HG03135 (cell line): ENCODE data around the gene HSD17B12.

ENCODE experiments used
- ATAC-seq: cut with Tn5 transposase; IDR thresholded peaks from one replicate; pipeline ENCODE4 v1.9.1; 2021; ENCODE audit warnings: mild to moderate bottlenecking, moderate library complexity; ENCODE audit not compliant: unreplicated experiment

The HSD17B12 gene

GRCh38 chr11:43687120-43687791 lies 6.7 kb downstream of the HSD17B12 start:
- ATAC-seq, result no peak

DNA sequence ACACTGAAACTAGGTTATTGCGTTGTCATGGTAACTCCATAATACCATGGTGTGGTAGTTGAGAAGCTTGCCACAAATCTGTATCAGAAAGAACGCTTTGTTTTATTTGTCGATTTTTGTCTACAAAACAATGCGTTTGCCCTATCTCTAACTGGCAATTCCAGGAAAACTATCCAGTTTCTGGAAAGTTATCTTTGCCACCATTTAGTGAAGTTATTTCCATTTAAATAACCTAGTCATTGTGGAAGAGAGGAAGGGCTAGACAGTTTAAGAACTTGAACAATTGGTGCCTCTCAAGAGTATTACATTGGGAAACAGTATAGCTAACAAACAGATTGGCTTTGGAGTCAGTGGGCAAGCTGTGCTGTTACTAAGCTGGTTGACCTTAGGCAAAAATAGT lies 7.9 kb downstream of the HSD17B12 start:
- ATAC-seq, result no peak

DNA sequence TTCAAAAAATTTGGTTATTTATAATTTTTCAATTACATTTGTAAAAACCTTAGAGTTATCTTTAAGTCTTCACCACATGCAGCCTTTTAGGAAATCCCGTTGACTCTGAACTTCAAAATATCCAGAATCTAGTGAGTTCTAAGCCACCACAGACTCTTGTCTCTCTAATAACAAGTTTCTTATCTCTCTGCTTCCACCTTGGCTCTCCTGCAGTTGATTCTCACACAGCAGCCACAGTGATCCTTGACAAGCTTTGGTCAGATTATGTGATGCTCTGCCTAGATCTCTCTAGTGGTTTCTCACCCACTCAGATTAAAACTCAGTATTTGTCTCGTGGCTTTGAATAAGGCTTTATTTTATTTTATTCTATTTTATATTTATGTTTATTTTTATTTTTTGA lies 8.6 kb downstream of the HSD17B12 start:
- no peak for ATAC-seq

GRCh38 chr11:43690929-43691725 lies 10.6 kb downstream of the HSD17B12 start:
- no peak for ATAC-seq

DNA sequence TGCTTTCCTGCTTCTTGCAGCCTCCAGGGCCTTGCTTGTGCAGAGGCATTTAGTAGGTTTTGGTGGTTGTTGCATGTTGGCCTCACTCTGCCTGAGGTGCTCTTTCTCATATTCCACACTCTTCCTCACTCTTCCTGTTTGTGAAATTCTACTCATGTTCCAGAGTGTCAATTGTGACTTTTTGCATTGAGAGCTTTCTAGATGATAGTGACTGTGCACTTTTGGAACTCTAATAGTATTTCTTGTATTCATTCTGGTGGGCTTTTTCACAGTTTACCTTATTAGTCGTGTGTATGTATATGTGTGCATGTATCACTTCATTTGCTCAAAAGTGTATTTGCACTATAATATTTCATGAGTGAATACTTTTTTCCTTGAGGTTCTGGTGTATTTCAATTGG lies 11.3 kb downstream of the HSD17B12 start:
- no peak for ATAC-seq

DNA sequence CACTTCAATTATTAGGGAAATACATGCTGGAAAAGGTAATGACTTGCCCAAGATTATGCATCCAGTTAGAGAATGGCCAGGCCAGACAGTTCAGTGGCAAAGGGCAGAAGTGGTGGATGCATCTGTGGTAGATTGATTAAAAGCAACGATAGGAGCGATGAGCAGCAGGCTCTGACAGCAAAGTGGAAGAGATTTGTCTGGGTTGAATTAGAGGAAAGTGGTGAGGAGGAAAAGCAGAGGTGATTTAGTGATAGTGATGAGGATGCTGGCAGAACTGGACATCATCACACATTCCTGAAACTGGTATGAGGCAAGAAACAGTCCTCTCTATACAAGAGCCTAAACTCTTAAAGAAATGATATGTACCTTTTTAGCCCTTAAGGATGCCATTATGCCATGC lies 12.5 kb downstream of the HSD17B12 start:
- ATAC-seq, result no peak

- ATAC-seq, result no peak
Measured at GRCh38 chr11:43693731-43694130, 13.2 kb downstream of the HSD17B12 start.

DNA sequence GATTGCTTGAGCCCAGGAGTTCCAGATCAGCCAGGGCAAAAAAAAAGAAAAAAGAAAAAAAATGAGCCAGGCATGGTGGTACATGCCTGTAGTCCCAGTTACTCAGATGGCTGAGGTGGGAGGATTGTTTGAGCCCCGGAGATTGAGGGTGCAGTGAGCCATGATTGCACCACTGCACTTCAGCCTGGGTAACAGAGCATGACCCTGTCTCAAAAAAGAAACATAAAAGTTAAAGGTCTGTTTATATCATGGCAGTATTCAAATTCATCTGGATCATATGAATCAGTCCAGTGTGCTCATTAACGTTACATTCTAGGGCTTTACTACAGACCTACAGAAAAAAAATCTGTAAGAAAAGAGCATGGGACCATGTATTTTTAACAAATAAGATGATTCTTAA lies 13.9 kb downstream of the HSD17B12 start:
- peak; percentile 63 for ATAC-seq

DNA sequence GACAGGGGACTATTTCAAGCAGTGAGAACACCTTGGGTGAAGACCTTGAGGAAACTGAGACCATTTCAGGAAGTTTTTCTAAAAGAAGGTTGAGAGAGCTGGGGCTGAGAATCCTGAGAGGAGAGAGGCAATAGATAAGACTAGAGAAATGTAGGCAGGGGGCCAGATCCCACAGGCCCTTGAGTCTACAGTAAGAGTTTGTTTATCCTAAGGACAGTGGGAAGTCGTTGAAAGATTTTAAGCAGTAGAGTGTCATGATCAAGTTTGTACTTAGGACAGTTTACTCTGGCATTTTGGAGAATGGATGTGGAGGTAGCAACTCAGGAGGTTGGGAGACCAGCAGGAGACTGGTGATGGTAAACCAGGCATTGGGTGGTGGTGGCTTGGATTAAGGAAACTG lies 17.1 kb downstream of the HSD17B12 start:
- no peak for ATAC-seq

- no peak for ATAC-seq
Measured at GRCh38 chr11:43699870-43700269, 19.3 kb downstream of the HSD17B12 start.

DNA sequence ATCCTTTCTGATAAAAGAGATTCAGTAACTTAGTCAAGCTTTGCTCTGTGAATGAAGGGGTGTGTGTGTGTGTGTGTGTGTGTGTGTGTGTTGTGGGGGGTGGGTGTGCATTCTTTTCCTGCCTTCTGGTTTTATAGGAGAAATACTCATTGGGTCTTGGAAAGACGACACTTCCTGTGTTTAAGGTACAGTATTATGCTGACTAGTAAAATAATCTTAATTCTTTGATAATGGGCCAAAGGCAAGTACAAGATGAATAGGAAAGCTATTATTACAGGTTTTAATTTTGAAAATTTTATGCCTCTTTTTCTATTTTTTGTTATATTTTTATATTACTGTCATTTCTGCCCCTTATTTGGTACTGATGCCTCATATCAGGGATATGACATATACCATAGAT lies 26.1 kb downstream of the HSD17B12 start:
- no peak for ATAC-seq

- ATAC-seq, result no peak
Measured at GRCh38 chr11:43708776-43709175, 28.2 kb downstream of the HSD17B12 start.

- no peak for ATAC-seq
Measured at GRCh38 chr11:43709689-43710088, 29.2 kb downstream of the HSD17B12 start.

DNA sequence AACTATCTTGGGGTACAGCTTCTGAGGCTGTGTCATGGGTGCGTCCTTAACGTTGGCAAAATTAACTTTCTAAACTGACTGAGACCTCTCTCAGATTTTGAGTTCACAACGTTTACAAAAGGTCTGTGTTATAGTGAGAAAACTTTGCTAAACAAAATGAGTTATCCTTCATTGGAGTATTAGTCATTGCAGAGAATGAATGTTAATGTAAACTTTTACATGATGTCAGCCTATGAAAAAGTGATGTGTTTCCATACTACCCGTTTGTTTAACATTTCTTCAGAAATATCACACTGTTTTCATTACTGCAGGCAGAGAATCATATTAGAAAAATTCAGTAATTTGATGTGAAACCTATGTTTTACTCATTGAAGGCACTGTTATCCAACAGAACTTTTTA lies 32.1 kb downstream of the HSD17B12 start:
- ATAC-seq, result no peak

DNA sequence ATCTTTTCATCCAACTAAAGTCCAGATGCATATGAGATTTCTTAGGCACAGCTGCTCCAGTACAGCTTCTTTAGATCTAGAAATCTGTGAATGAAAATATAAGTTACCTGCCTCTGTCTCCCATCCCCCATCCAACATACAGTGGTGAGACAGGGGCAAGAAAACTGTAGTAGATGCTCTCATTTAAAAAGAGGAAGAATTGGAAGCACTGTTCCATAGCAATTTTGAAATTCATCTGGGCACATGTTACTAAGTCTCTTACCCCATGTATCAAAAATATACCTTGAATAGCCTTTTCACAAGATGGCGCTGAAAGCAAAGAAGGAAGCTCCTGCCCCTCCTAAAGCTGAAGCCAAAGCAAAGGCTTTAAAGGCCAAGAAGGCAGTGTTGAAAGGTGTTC lies 37.8 kb downstream of the HSD17B12 start:
- no peak for ATAC-seq

GRCh38 chr11:43723617-43724016 lies 43.1 kb downstream of the HSD17B12 start:
- ATAC-seq, result no peak

GRCh38 chr11:43732225-43732624 lies 51.7 kb downstream of the HSD17B12 start:
- ATAC-seq, result no peak

- ATAC-seq, result no peak
Measured at GRCh38 chr11:43734256-43734655, 53.7 kb downstream of the HSD17B12 start.

GRCh38 chr11:43735115-43735514 lies 54.6 kb downstream of the HSD17B12 start:
- ATAC-seq, result no peak

DNA sequence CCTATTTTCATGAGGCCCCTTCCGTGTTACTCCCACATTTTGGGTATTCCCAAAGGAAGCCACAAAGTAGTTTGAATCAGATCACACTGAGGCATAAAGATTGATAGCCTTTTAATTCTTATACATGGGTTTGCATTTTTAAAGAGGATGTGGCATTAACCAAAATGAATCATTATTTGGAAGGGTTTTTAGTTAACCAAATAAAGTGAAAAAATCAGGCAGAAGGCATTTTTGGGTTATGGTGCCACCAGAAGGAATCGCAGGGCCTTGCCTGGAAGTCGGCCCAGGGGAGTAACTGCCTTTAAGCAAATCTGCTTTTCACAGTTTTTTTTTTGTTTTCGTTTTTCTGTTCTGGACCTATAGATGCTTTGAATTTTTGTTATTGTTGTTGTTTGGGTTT lies 55.4 kb downstream of the HSD17B12 start:
- no peak for ATAC-seq

- ATAC-seq, result no peak
Measured at GRCh38 chr11:43736502-43737200, 56.1 kb downstream of the HSD17B12 start.

GRCh38 chr11:43737201-43737590 lies 56.7 kb downstream of the HSD17B12 start:
- no peak for ATAC-seq
